ENCODE data around the gene SP3. TPM values are rescaled to one million over a fixed set of nuclear protein-coding genes. Genes with fewer than 3 reads are reported as not detected.

SP3 gene
- total RNA-seq, 1 donor from 2014 or later, result 79.9 TPM

GRCh38 chr2:173989160-173989883, 24.1 kb upstream of the SP3 start:
- no peak for DNase-seq
- no peak overlapping the region for H3K27ac Mint-ChIP-seq (ENCODE audit: unreplicated experiment)
- peaks cover 30% of the 10 kb centered on the region for H3K4me1 Mint-ChIP-seq (ENCODE audit: low read depth, unreplicated experiment)
- H3K27me3 Mint-ChIP-seq (ENCODE audit: unreplicated experiment), result no peaks in the 10 kb centered on the region
- H3K4me3 Mint-ChIP-seq (ENCODE audit: unreplicated experiment), result no peak overlapping the region
- no peaks in the 10 kb centered on the region for H3K9me3 Mint-ChIP-seq (ENCODE audit: unreplicated experiment)
- TF ChIP-seq CTCF (IDR thresholded peaks at IDR 0.05; ENCODE audit: partially characterized antibody, unreplicated experiment), result no peak
- no peaks in the 10 kb centered on the region for H3K36me3 Mint-ChIP-seq (ENCODE audit: unreplicated experiment)

- DNase-seq, result no peak
- Mint-ChIP-seq H3K36me3 (ENCODE audit: unreplicated experiment) (no peaks in the 10 kb centered on the region), H3K27me3 (ENCODE audit: unreplicated experiment) (no peaks in the 10 kb centered on the region), H3K4me1 (ENCODE audit: low read depth, unreplicated experiment) (peaks cover 26% of the 10 kb centered on the region), H3K9me3 (ENCODE audit: unreplicated experiment) (no peaks in the 10 kb centered on the region), H3K4me3 (ENCODE audit: unreplicated experiment) (no peak overlapping the region), H3K27ac (ENCODE audit: unreplicated experiment) (no peak overlapping the region)
- no peak for TF ChIP-seq CTCF (IDR thresholded peaks at IDR 0.05; ENCODE audit: partially characterized antibody, unreplicated experiment)
Measured at GRCh38 chr2:173986805-173987204, 21.6 kb upstream of the SP3 start.

DNA sequence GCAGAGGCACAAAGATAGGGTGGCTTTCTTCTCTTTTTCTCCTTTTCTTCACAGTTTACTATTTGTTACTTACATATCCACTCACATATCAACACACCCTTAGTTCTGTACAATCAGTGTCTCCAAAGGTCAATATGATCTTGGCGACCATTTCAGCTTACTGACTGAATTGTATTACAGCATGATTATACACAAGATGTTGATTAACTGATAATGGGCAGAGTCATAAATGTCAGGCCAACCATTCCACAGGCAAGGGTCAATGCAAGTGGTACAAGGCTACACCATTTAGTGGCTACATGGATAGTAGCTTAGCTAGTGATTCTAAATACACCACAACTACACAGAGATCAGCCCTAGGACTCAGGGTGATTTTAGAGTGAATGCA, 20.4 kb upstream of the SP3 start:
- Mint-ChIP-seq H3K36me3 (ENCODE audit: unreplicated experiment) (no peaks in the 10 kb centered on the region), H3K4me1 (ENCODE audit: low read depth, unreplicated experiment) (peaks cover 15% of the 10 kb centered on the region), H3K27ac (ENCODE audit: unreplicated experiment) (no peak overlapping the region), H3K27me3 (ENCODE audit: unreplicated experiment) (no peaks in the 10 kb centered on the region), H3K9me3 (ENCODE audit: unreplicated experiment) (no peaks in the 10 kb centered on the region), H3K4me3 (ENCODE audit: unreplicated experiment) (no peak overlapping the region)
- TF ChIP-seq CTCF (IDR thresholded peaks at IDR 0.05; ENCODE audit: partially characterized antibody, unreplicated experiment), result no peak
- DNase-seq, result no peak

GRCh38 chr2:173984866-173985604, 19.9 kb upstream of the SP3 start:
- Mint-ChIP-seq H3K9me3 (ENCODE audit: unreplicated experiment) (no peaks in the 10 kb centered on the region), H3K27me3 (ENCODE audit: unreplicated experiment) (no peaks in the 10 kb centered on the region), H3K4me3 (ENCODE audit: unreplicated experiment) (no peak overlapping the region), H3K4me1 (ENCODE audit: low read depth, unreplicated experiment) (peaks cover 10% of the 10 kb centered on the region), H3K27ac (ENCODE audit: unreplicated experiment) (no peak overlapping the region), H3K36me3 (ENCODE audit: unreplicated experiment) (no peaks in the 10 kb centered on the region)
- DNase-seq, result no peak
- no peak for TF ChIP-seq CTCF (IDR thresholded peaks at IDR 0.05; ENCODE audit: partially characterized antibody, unreplicated experiment)

DNA sequence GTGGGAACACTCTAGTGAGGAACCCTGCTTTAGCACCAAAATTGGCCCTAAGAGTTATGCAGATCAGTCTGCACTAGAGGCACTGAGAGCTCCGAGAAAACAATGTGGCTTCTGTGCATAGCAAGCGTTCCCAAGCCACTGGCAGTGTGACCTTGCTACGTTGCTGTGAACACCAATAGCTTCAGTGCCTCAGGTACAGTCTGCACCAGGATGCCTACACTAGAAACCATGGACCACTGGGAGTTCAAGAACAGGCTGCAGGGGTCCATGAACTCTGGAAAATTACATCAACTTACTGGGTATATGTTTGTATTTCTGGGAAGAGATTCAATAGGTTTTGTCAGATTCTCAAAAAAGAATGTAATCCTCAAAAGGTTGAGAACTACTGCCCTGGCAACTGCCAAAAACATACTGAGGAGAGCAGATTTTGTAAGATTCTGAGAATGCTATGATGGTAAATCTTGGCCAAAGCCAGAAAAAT, 18.3 kb upstream of the SP3 start:
- Mint-ChIP-seq H3K27ac (ENCODE audit: unreplicated experiment) (no peak overlapping the region), H3K36me3 (ENCODE audit: unreplicated experiment) (no peaks in the 10 kb centered on the region), H3K9me3 (ENCODE audit: unreplicated experiment) (no peaks in the 10 kb centered on the region), H3K4me3 (ENCODE audit: unreplicated experiment) (no peak overlapping the region), H3K27me3 (ENCODE audit: unreplicated experiment) (no peaks in the 10 kb centered on the region), H3K4me1 (ENCODE audit: low read depth, unreplicated experiment) (peaks cover 10% of the 10 kb centered on the region)
- no peak for DNase-seq
- TF ChIP-seq CTCF (IDR thresholded peaks at IDR 0.05; ENCODE audit: partially characterized antibody, unreplicated experiment), result no peak
